Stimulated activated CD4-positive, alpha-beta T cell treated with anti-CD3 and anti-CD28 coated beads, Interleukin-2, amount 100 ng/mL, for 48 hours (primary cell): ENCODE measurements around the gene RNASE13.

Experiments
- DNase-seq, 2 donors: peaks; one replicate each; pipeline ENCODE4 v3.0.0-alpha.2; 2020

RNASE13 gene

GRCh38 chr14:21063479-21063878, 28.9 kb upstream of the RNASE13 start:
- no peak for DNase-seq

- DNase-seq: no peak
These were observed 26.7 kb upstream of the RNASE13 start for GRCh38 chr14:21061347-21061668.

GRCh38 chr14:21060614-21061346, 26.2 kb upstream of the RNASE13 start:
- no peak for DNase-seq

GRCh38 chr14:21059842-21060613, 25.4 kb upstream of the RNASE13 start:
- no peak for DNase-seq

GRCh38 chr14:21058903-21059302, 24.3 kb upstream of the RNASE13 start:
- no peak for DNase-seq

- DNase-seq: no peak
These were observed 23.4 kb upstream of the RNASE13 start, which contains the start of gene RNASE8 for GRCh38 chr14:21057803-21058675. Gene RNASE8 (plus strand): TSS chr14:21057822. CDS start chr14:21057893, 71 bp downstream.

- DNase-seq: no peak
These were observed 22.0 kb upstream of the RNASE13 start for GRCh38 chr14:21056520-21057163.

GRCh38 chr14:21055432-21056117, 21.0 kb upstream of the RNASE13 start:
- no peak for DNase-seq

GRCh38 chr14:21054768-21055145, 20.1 kb upstream of the RNASE13 start:
- no peak for DNase-seq

- no peak for DNase-seq
These were observed 19.6 kb upstream of the RNASE13 start for GRCh38 chr14:21054123-21054767.

GRCh38 chr14:21053184-21054122, 18.8 kb upstream of the RNASE13 start:
- DNase-seq: no peak

- no peak for DNase-seq
These were observed 16.0 kb upstream of the RNASE13 start for GRCh38 chr14:21050597-21050996.

GRCh38 chr14:21049271-21049673, 14.7 kb upstream of the RNASE13 start:
- no peak for DNase-seq

- no peak for DNase-seq
These were observed 14.0 kb upstream of the RNASE13 start for GRCh38 chr14:21048638-21049037.

- DNase-seq: no peak
These were observed 12.8 kb upstream of the RNASE13 start for GRCh38 chr14:21047378-21047781.

- no peak for DNase-seq
These were observed 9.5 kb upstream of the RNASE13 start for GRCh38 chr14:21043974-21044618.

GRCh38 chr14:21043387-21043973, 8.9 kb upstream of the RNASE13 start:
- no peak for DNase-seq

- DNase-seq: no peak
These were observed 8.3 kb upstream of the RNASE13 start for GRCh38 chr14:21042918-21043317.

GRCh38 chr14:21041676-21042433, 7.2 kb upstream of the RNASE13 start, which contains the start of gene RNASE7:
Gene RNASE7 (plus strand): TSS chr14:21042362. CDS start chr14:21042993, 631 bp downstream.
- no peak for DNase-seq
